HEK293 (cell line): ENCODE results near the gene UBB.
A peak's percentile ranks its signal among the peaks of the same experiment; 100 is the strongest.

ENCODE experiments used
- CTCF ChIA-PET: fragments of 350-600 bp; formaldehyde crosslinking; extraction: SDS; loops from one replicate; lab custom pipeline; 2021; ENCODE audit warnings: antibody characterized with exemption; lab: Yijun Ruan, JAX
- POLR2A ChIA-PET: fragments of 300-600 bp; formaldehyde crosslinking; extraction: SDS; loops from one replicate; lab custom pipeline; 2020; ENCODE audit warnings: antibody characterized with exemption, inconsistent platforms; lab: Yijun Ruan, JAX
- H3K27ac ChIP-seq: fragments of 200-500 bp; sonication (Bioruptor generic); 2 replicates; pipeline ENCODE4 v1.5.1; 2014; ENCODE audit warnings: low read depth, low read length, control low read depth, inconsistent platforms; ENCODE audit errors: extremely low read depth
- H3K36me3 ChIP-seq, 2 experiments: fragments of 200-500 bp in 1 of 2; sonication (Bioruptor generic) in 1 of 2; 1 replicate in 1 of 2; 2 replicates in 1 of 2; pipeline ENCODE4 v1.5.1; 2014 to 2017; ENCODE audit warnings: inconsistent platforms in 2 of 2, low read length in 2 of 2; ENCODE audit not compliant: control insufficient read depth in 2 of 2, insufficient read depth in 1 of 2
- H3K4me1 ChIP-seq: fragments of 200-500 bp; sonication (Bioruptor generic); 2 replicates; pipeline ENCODE4 v1.5.1; 2014; ENCODE audit warnings: mild to moderate bottlenecking, low read length, inconsistent platforms; ENCODE audit not compliant: control insufficient read depth, insufficient read depth
- H3K4me3 ChIP-seq: 2 replicates; pipeline ENCODE4 v1.5.1; 2011; ENCODE audit warnings: low read depth, mild to moderate bottlenecking, control low read depth, low read length, moderate library complexity
- H3K9me3 ChIP-seq: fragments of 200-500 bp; sonication (Bioruptor generic); 2 replicates; pipeline ENCODE4 v1.5.1; 2014; ENCODE audit warnings: low read depth, low read length, inconsistent platforms; ENCODE audit not compliant: control insufficient read depth, insufficient read depth
- HIC1 ChIP-seq: fragments of 450-650 bp; formaldehyde crosslinking; IDR thresholded peaks from 2 replicates; pipeline ENCODE4 v1.5.1; 2016; ENCODE audit warnings: missing biosample characterization, missing genetic modification characterization
- KLF1 ChIP-seq: fragments of 450-650 bp; formaldehyde crosslinking; IDR thresholded peaks from 2 replicates; pipeline ENCODE4 v1.5.1; 2016; ENCODE audit warnings: missing biosample characterization, missing genetic modification characterization
- KLF16 ChIP-seq: fragments of 450-650 bp; formaldehyde crosslinking; IDR thresholded peaks from 2 replicates; pipeline ENCODE4 v1.5.1; 2017; ENCODE audit warnings: missing biosample characterization, missing genetic modification characterization
- MZF1 ChIP-seq: fragments of 450-650 bp; formaldehyde crosslinking; IDR thresholded peaks from 2 replicates; pipeline ENCODE4 v1.5.1; 2017; ENCODE audit warnings: missing biosample characterization, missing genetic modification characterization, borderline replicate concordance
- PATZ1 ChIP-seq: fragments of 450-650 bp; formaldehyde crosslinking; IDR thresholded peaks from 2 replicates; pipeline ENCODE4 v1.5.1; 2016; ENCODE audit warnings: missing biosample characterization, missing genetic modification characterization
- ZBTB6 ChIP-seq: fragments of 450-650 bp; formaldehyde crosslinking; IDR thresholded peaks from 2 replicates; pipeline ENCODE4 v1.5.1; 2017; ENCODE audit warnings: missing biosample characterization, missing genetic modification characterization
- ZFHX2 ChIP-seq: fragments of 450-650 bp; formaldehyde crosslinking; conservative IDR thresholded peaks from 2 replicates; pipeline ENCODE4 v1.5.1; 2016; ENCODE audit warnings: missing biosample characterization, missing genetic modification characterization
- ZNF10 ChIP-seq: fragments of 450-650 bp; formaldehyde crosslinking; IDR thresholded peaks from 2 replicates; pipeline ENCODE4 v1.5.1; 2017; ENCODE audit warnings: missing biosample characterization, missing genetic modification characterization
- ZNF121 ChIP-seq: fragments of 450-650 bp; formaldehyde crosslinking; IDR thresholded peaks from 2 replicates; pipeline ENCODE4 v1.5.1; 2016; ENCODE audit warnings: missing biosample characterization, missing genetic modification characterization
- ZNF132 ChIP-seq: fragments of 450-650 bp; formaldehyde crosslinking; IDR thresholded peaks from 2 replicates; pipeline ENCODE4 v1.5.1; 2017; ENCODE audit warnings: missing biosample characterization, missing genetic modification characterization, borderline replicate concordance
- ZNF148 ChIP-seq: fragments of 450-650 bp; formaldehyde crosslinking; IDR thresholded peaks from 2 replicates; pipeline ENCODE4 v1.5.0; 2017; ENCODE audit warnings: missing biosample characterization, missing genetic modification characterization, borderline replicate concordance
- ZNF341 ChIP-seq: fragments of 450-650 bp; formaldehyde crosslinking; IDR thresholded peaks from 2 replicates; pipeline ENCODE4; 2016; ENCODE audit warnings: low read depth, missing biosample characterization, missing genetic modification characterization
- ZNF366 ChIP-seq: fragments of 450-650 bp; formaldehyde crosslinking; conservative IDR thresholded peaks from 2 replicates; pipeline ENCODE4 v1.5.1; 2016; ENCODE audit warnings: missing biosample characterization, missing genetic modification characterization
- ZNF548 ChIP-seq: fragments of 450-650 bp; formaldehyde crosslinking; IDR thresholded peaks from 2 replicates; pipeline ENCODE4 v1.5.1; 2016; ENCODE audit warnings: missing biosample characterization, missing genetic modification characterization
- ZNF549 ChIP-seq: fragments of 450-650 bp; IDR thresholded peaks from 2 replicates; pipeline ENCODE4 v1.5.1; 2018; ENCODE audit warnings: missing biosample characterization, missing genetic modification characterization, mild to moderate bottlenecking, inconsistent platforms, moderate library complexity
- ZNF580 ChIP-seq: fragments of 450-650 bp; formaldehyde crosslinking; IDR thresholded peaks from 2 replicates; pipeline ENCODE4 v1.5.1; 2016; ENCODE audit warnings: missing biosample characterization, missing genetic modification characterization
- ZNF600 ChIP-seq: fragments of 450-650 bp; formaldehyde crosslinking; IDR thresholded peaks from 2 replicates; pipeline ENCODE4 v1.5.1; 2016; ENCODE audit warnings: missing biosample characterization, missing genetic modification characterization
- ZNF621 ChIP-seq: fragments of 450-650 bp; formaldehyde crosslinking; IDR thresholded peaks from 2 replicates; pipeline ENCODE4 v1.5.1; 2017; ENCODE audit warnings: missing biosample characterization, missing genetic modification characterization
- ZNF629 ChIP-seq: fragments of 450-650 bp; formaldehyde crosslinking; IDR thresholded peaks from 2 replicates; pipeline ENCODE4 v1.5.1; 2017; ENCODE audit warnings: missing biosample characterization, missing genetic modification characterization
- ZNF792 ChIP-seq: fragments of 450-650 bp; formaldehyde crosslinking; IDR thresholded peaks from 2 replicates; pipeline ENCODE4 v1.5.1; 2016; ENCODE audit warnings: missing biosample characterization, missing genetic modification characterization
- ZNF830 ChIP-seq: fragments of 450-650 bp; IDR thresholded peaks from 2 replicates; pipeline ENCODE4 v1.5.0; 2018; ENCODE audit warnings: missing biosample characterization, missing genetic modification characterization, low read depth, mild to moderate bottlenecking, moderate library complexity

Gene UBB

GRCh38 chr17:16383216-16383615, 2.3 kb downstream of the UBB start (continued):
- TF ChIP-seq ZNF629 (tag by site-specific recombination) = 0 out of 2 replicates have a peak, but pooled peaks have one; percentile 12
- TF ChIP-seq ZNF148 (tag by site-specific recombination) = no peak
- no peak for TF ChIP-seq KLF16 (tag by site-specific recombination)
- TF ChIP-seq ZNF792 (tag by site-specific recombination) = no peak
- TF ChIP-seq ZNF10 = peak; percentile 64; the same call in 1 of the 2 replicates
- TF ChIP-seq ZNF580 = no peak
- no peak for TF ChIP-seq KLF1 (tag by site-specific recombination)
- TF ChIP-seq ZNF600 = peak; percentile 74
- no peak for TF ChIP-seq ZNF132 (tag by site-specific recombination)
- TF ChIP-seq PATZ1 = no peak
- TF ChIP-seq ZNF548 (tag by site-specific recombination) = no peak
- no peak for TF ChIP-seq ZNF830 (tag by site-specific recombination)
- no peak for TF ChIP-seq ZNF621 (tag by site-specific recombination)
- TF ChIP-seq MZF1 = no peak

GRCh38 chr17:16383772-16384287, 2.9 kb downstream of the UBB start:
- no peaks in the 10 kb centered on the region for H3K9me3 ChIP-seq
- no peak overlapping the region for H3K27ac ChIP-seq
- POLR2A ChIA-PET = interaction anchor here (1.5 to 3.7 kb wide), 3 partner anchors 30 to 60 kb away, joined by 4 to 44 read pairs (median 13); partner anchors contain the start of gene CENPV
- TF ChIP-seq ZNF121 (0 out of 2 replicates have a peak, but pooled peaks have one; percentile 1), ZNF341 (tag by site-specific recombination) (0 out of 2 replicates have a peak, but pooled peaks have one; percentile 24), ZNF366 (tag by site-specific recombination) (no peak), ZNF549 (no peak), ZFHX2 (tag by site-specific recombination) (peak; percentile 48), HIC1 (tag by site-specific recombination) (0 out of 2 replicates have a peak, but pooled peaks have one; percentile 8), ZBTB6 (no peak), ZNF629 (tag by site-specific recombination) (0 out of 2 replicates have a peak, but pooled peaks have one; percentile 1)
- TF ChIP-seq, all 188 proteins: peak for 5
- H3K36me3 ChIP-seq = peaks cover 12 to 33% of the 10 kb centered on the region in 2 experiments
- H3K4me1 ChIP-seq = peaks cover 8% of the 10 kb centered on the region; the same call in 1 of the 2 replicates
- H3K4me3 ChIP-seq = no peak overlapping the region
- CTCF ChIA-PET = interaction anchor here (0.7 to 1.9 kb wide), 4 partner anchors 19 to 137 kb away, joined by 3 to 14 read pairs (median 4); no protein-coding TSS in a partner anchor
